ENCODE measurements around the gene ME3.

ME3 gene

DNA sequence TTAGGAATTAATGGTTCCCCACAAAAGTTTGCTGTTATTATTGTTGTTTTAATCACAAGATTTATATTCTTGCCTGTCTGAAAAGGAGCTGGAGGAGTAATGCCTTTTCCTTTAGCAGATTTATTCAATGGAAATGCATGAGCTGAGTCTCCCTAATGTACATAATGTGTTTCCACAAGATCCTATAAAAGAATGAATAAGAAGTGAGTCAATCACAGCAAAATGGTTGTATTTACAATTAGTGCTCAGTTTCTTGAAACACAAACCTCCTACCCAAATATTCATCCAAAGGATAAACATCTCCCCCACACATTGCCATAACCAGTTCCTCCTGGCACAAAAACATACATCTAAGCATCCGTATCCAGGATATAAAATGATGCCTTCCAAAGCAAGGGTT lies 33.3 kb downstream of the ME3 start:
- TF ChIP-seq, protein P1, sequence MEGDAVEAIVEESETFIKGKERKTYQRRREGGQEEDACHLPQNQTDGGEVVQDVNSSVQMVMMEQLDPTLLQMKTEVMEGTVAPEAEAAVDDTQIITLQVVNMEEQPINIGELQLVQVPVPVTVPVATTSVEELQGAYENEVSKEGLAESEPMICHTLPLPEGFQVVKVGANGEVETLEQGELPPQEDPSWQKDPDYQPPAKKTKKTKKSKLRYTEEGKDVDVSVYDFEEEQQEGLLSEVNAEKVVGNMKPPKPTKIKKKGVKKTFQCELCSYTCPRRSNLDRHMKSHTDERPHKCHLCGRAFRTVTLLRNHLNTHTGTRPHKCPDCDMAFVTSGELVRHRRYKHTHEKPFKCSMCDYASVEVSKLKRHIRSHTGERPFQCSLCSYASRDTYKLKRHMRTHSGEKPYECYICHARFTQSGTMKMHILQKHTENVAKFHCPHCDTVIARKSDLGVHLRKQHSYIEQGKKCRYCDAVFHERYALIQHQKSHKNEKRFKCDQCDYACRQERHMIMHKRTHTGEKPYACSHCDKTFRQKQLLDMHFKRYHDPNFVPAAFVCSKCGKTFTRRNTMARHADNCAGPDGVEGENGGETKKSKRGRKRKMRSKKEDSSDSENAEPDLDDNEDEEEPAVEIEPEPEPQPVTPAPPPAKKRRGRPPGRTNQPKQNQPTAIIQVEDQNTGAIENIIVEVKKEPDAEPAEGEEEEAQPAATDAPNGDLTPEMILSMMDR (conservative IDR thresholded peaks at IDR 0.05), result no peak
- no peak overlapping the region for H3K27ac ChIP-seq

- no peak overlapping the region for H3K27ac ChIP-seq
- TF ChIP-seq, protein P1 (conservative IDR thresholded peaks at IDR 0.05), result no peak
These were observed 33.7 kb downstream of the ME3 start for GRCh38 chr11:86638673-86639072.

- H3K27ac ChIP-seq, result no peak overlapping the region
- TF ChIP-seq, protein P1 (conservative IDR thresholded peaks at IDR 0.05), result no peak
These were observed 34.4 kb downstream of the ME3 start for GRCh38 chr11:86637988-86638387.

DNA sequence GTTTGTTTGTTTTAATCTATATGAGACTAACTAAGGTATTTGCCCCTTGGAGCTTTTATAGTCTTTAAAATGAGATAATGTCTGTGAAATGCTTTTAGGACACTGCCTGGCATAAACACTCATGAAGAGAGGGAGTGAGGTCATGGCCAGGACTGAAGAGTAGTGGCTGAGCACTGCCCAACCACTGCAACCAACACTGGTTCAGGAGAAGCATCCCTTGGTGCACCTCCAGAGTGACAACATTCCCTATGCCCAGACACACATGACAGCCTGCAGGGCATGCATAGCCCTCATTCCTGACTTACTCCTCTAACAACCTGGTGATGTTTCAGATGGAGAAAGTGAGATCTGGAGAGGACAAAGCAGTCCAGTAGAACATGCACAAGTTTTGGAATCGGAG lies 36.1 kb downstream of the ME3 start:
- TF ChIP-seq, protein P1 (conservative IDR thresholded peaks at IDR 0.05), result no peak
- H3K27ac ChIP-seq, result no peak overlapping the region

GRCh38 chr11:86632499-86633269 lies 39.7 kb downstream of the ME3 start:
- TF ChIP-seq, protein P1 (conservative IDR thresholded peaks at IDR 0.05), result no peak
- H3K27ac ChIP-seq, result no peak overlapping the region

GRCh38 chr11:86630229-86630981 lies 42.0 kb downstream of the ME3 start:
- no peak overlapping the region for H3K27ac ChIP-seq
- TF ChIP-seq, protein P1 (conservative IDR thresholded peaks at IDR 0.05), result no peak

DNA sequence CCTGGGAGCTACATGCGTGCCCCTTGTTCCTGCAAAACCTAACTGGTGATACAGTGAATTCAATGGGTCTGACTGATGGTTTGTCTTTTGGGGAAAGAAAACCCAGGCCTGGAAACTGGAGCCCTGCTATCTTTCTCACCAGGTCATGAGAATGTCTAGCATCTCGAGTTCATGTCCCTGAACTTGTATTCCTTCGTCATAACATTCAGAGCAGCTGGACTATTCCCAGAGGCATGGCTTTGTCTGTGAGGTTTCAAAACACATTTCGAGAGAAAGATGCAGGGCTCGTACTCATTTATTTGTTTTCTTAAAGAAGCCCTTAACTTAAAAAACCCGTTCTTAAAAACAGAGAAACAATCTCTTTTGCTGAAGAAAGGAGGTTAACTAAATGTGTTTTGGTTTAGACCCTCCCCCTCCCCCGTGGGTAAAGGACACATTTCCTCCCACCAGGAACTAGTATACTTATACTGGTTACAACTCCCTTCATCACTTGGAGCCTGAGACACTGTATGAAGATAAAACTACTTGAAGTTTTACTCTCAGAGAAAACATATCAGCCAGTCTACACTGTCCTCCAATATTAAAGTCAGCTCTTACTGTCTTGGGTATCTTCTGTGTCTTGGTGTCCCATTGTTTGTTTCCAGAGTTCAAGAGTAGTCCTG lies 43.2 kb downstream of the ME3 start:
- no peak overlapping the region for H3K27ac ChIP-seq
- TF ChIP-seq, protein P1 (conservative IDR thresholded peaks at IDR 0.05), result no peak

Data from VCaP (cell line).